ENCODE results near the gene EPHA1. TPM values are rescaled to one million over a fixed set of nuclear protein-coding genes. Genes with fewer than 3 reads are reported as not detected.
"Not testable (repeated sequence)": the region's sequence is repeated elsewhere in the genome, so short reads cannot be mapped to it uniquely, and the experiment has no call there.

Gene EPHA1
- polyA plus RNA-seq, 1 experiment = 0.09 TPM

DNA sequence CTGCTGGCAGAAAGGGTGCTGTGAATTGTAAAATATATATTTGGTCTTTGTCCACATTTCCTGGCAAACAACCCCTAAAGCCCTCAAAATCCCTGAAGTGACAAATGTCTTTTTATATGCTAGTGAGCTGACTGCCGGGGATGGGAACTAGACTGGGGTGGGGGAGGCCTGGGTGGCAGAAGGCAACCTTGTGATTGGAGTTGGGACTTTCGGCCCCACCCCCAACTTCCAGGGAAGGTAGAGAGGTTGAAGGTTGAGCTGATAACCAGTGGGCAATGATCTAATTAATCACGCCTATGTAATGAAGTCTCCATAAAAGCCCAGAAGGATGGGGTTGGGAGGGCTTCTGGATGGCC is 2.7 kb downstream of the EPHA1 start:
- TF ChIP-seq, protein P1, sequence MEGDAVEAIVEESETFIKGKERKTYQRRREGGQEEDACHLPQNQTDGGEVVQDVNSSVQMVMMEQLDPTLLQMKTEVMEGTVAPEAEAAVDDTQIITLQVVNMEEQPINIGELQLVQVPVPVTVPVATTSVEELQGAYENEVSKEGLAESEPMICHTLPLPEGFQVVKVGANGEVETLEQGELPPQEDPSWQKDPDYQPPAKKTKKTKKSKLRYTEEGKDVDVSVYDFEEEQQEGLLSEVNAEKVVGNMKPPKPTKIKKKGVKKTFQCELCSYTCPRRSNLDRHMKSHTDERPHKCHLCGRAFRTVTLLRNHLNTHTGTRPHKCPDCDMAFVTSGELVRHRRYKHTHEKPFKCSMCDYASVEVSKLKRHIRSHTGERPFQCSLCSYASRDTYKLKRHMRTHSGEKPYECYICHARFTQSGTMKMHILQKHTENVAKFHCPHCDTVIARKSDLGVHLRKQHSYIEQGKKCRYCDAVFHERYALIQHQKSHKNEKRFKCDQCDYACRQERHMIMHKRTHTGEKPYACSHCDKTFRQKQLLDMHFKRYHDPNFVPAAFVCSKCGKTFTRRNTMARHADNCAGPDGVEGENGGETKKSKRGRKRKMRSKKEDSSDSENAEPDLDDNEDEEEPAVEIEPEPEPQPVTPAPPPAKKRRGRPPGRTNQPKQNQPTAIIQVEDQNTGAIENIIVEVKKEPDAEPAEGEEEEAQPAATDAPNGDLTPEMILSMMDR (IDR thresholded peaks at IDR 0.05; ENCODE audit: low read depth, low read length) = no peak
- Histone ChIP-seq H3K27me3 (ENCODE audit: control insufficient read depth, insufficient read depth, low read length) (peaks cover 19% of the 10 kb centered on the region), H3K4me3 (ENCODE audit: low read depth, low read length) (no peak overlapping the region), H3K9me3 (ENCODE audit: control insufficient read depth, insufficient read depth, low read length) (no peaks in the 10 kb centered on the region; the same call in 1 of the 2 replicates), H3K27ac (ENCODE audit: low read depth, low read length) (no peak overlapping the region)
- POLR2A ChIA-PET = interaction anchor here (3.7 kb wide), 1 partner anchor 12 kb away, joined by 43 read pairs; no protein-coding TSS in a partner anchor
- CTCF ChIA-PET = interaction anchor here (1.0 to 7.9 kb wide), 5 partner anchors 10 to 191 kb away, joined by 5 to 56 read pairs (median 23); no protein-coding TSS in a partner anchor
- DNase-seq (ENCODE audit: low read depth, low spot score) = no peak

DNA sequence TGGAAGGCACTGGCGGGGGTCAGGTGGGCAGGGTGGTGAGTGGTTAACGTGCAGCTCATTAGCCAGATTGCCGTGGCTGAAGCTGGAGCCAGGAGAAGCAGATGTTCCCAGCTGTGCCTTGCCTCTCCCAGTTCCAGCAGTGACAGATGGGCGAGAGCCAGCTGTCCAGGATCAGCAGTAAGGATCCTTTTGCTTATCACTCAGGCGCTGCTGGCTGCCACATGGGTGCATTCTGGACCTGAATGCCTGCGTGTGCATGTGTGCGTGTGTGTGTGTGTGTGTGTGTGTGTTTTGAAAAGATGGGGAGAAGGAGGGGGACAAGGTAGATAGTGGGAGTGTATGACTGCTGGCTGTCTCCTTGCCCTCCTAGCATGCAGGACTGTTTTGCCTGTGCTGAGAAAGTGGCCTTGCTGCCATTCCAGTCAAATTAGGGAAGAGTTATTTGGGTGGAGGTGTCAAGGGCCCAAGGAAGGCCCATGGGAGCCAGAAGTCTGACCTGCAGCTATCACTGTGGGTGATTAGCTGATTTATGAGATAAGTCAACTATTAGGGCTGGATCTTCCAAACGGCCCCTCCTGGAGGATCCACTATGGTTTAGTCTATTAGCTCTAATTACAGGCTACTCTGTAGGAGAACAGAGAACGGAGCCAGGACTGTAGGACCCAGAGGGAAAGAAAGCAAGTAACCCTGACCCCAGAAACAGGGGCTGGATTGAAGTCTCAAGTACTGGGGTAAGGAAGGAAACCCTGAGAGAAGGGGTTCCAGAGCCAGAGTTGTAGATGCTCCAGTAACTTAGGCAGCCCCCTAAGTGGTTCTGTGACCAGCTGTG is 3.3 kb downstream of the EPHA1 start:
- no peak overlapping the region for H3K27ac ChIP-seq (ENCODE audit: low read depth, low read length)
- ChIA-PET POLR2A (interaction anchor here (0.7 to 3.7 kb wide), 6 partner anchors 11 to 142 kb away, joined by 3 to 43 read pairs (median 4); partner anchors contain the start of genes GSTK1 and ZYX), CTCF (interaction anchor here (0.8 to 7.9 kb wide), 8 partner anchors 10 to 190 kb away, joined by 3 to 56 read pairs (median 6); no protein-coding TSS in a partner anchor)
- H3K9me3 ChIP-seq (ENCODE audit: control insufficient read depth, insufficient read depth, low read length) = no peaks in the 10 kb centered on the region; the same call in 1 of the 2 replicates
- no peak for DNase-seq (ENCODE audit: low read depth, low spot score)
- H3K4me3 ChIP-seq (ENCODE audit: low read depth, low read length) = no peak overlapping the region
- TF ChIP-seq, protein P1 (IDR thresholded peaks at IDR 0.05; ENCODE audit: low read depth, low read length) = no peak
- peaks cover 21% of the 10 kb centered on the region for H3K27me3 ChIP-seq (ENCODE audit: control insufficient read depth, insufficient read depth, low read length)

DNA sequence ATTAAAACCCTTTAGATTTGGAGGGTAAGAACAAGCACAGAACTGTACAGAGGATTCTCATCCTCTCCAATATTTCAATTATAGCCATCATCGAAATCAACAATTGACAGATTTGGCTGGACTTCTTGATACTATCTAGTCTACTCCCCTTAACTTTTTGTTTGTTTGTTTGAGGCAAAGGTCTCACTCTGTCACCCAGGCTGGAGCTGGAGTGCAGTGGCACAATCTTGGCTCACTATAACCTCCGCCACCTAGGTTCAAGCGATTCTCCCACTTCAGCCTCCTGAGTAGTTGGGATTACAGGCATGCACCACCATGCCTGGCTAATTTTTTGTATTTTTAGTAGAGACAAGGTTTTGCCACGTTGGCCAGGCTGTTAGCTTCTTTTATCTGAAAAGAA is 6.4 kb downstream of the EPHA1 start:
- DNase-seq (ENCODE audit: low read depth, low spot score); H3K4me3 ChIP-seq (ENCODE audit: low read depth, low read length); H3K27ac ChIP-seq (ENCODE audit: low read depth, low read length); H3K9me3 ChIP-seq (ENCODE audit: control insufficient read depth, insufficient read depth, low read length); POLR2A ChIA-PET: not testable (repeated sequence)
- CTCF ChIA-PET = interaction anchor here (1.3 to 7.9 kb wide), 3 partner anchors 14 to 162 kb away, joined by 3 to 56 read pairs (median 20); no protein-coding TSS in a partner anchor
- H3K27me3 ChIP-seq (ENCODE audit: control insufficient read depth, insufficient read depth, low read length) = peaks cover 20% of the 10 kb centered on the region

DNA sequence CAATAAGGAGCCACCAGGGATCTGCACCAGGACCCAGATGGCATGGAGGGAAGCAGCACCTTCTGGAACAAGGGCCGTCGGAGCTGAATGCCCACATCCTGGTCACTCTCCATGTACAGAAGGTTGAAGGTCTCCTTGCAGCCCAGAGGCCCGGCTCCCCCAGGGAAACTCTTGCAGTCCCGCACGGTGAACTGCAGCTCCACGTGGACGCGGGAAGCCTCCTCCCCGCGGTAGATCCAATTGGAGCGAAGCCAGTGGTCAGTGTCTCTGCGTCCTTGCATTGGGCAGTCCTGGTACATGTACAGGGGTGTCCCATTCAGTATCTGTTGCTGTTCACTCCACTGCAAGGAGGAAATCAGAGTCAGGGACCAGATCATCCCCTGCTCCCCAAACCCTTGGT is 7.4 kb downstream of the EPHA1 start:
- no peak overlapping the region for H3K4me3 ChIP-seq (ENCODE audit: low read depth, low read length)
- peaks cover 16% of the 10 kb centered on the region for H3K27me3 ChIP-seq (ENCODE audit: control insufficient read depth, insufficient read depth, low read length)
- TF ChIP-seq, protein P1 (IDR thresholded peaks at IDR 0.05; ENCODE audit: low read depth, low read length) = no peak
- DNase-seq (ENCODE audit: low read depth, low spot score) = no peak
- no peak overlapping the region for H3K27ac ChIP-seq (ENCODE audit: low read depth, low read length)
- CTCF ChIA-PET = interaction anchor here (1.3 to 7.9 kb wide), 3 partner anchors 15 to 161 kb away, joined by 3 to 56 read pairs (median 20); no protein-coding TSS in a partner anchor
- no peaks in the 10 kb centered on the region; the same call in 1 of the 2 replicates for H3K9me3 ChIP-seq (ENCODE audit: control insufficient read depth, insufficient read depth, low read length)
- POLR2A ChIA-PET = interaction anchor here (1.2 kb wide), 1 partner anchor 13 kb away, joined by 3 read pairs; no protein-coding TSS in a partner anchor

DNA sequence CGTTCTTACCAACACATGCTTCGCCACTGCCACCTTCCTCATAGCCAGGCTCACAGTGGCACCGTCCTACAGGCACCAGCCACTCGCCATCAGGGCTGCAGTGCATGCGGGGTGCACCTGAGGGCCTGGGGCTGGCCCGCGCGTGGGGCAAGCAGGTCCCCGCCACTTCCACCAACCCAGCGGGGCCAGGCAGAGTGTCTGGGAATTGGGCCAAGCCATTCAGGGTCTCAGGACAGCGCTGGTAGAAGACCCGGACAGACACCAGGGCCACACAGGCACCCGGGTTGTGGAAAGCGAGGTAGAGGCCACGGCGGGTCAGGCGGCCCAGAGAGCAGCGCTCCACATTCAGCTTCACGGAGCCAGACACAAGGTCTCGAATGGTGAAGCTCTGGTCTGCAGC is 9.0 kb downstream of the EPHA1 start:
- no peak overlapping the region for H3K27ac ChIP-seq (ENCODE audit: low read depth, low read length)
- DNase-seq (ENCODE audit: low read depth, low spot score) = no peak
- ChIA-PET POLR2A (no interaction called here), CTCF (interaction anchor here (0.8 kb wide), 1 partner anchor 19 kb away, joined by 8 read pairs; no protein-coding TSS in a partner anchor)
- TF ChIP-seq, protein P1 (IDR thresholded peaks at IDR 0.05; ENCODE audit: low read depth, low read length) = no peak
- no peak overlapping the region for H3K4me3 ChIP-seq (ENCODE audit: low read depth, low read length)
- no peaks in the 10 kb centered on the region; the same call in 1 of the 2 replicates for H3K9me3 ChIP-seq (ENCODE audit: control insufficient read depth, insufficient read depth, low read length)
- H3K27me3 ChIP-seq (ENCODE audit: control insufficient read depth, insufficient read depth, low read length) = peaks cover 10% of the 10 kb centered on the region

Data from AG04450 (cell line).